ENCODE data around the gene OOSP1. TPM values are rescaled to one million over a fixed set of nuclear protein-coding genes. Genes with fewer than 3 reads are reported as not detected.
A peak's percentile ranks its signal among the peaks of the same experiment; 100 is the strongest.
"Not testable (repeated sequence)": the region's sequence is repeated elsewhere in the genome, so short reads cannot be mapped to it uniquely, and the experiment has no call there.

Gene OOSP1, protein sequence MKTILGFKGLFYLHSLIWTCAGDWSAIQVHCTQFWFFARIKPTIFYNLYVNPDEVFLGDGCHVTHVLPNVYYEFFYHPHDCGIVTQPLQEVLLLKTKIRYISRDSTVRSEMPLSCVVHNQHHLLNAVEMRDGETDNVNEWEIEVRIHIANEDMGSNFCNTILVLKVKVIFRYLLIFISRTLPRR
- total RNA-seq: not detected

DNA sequence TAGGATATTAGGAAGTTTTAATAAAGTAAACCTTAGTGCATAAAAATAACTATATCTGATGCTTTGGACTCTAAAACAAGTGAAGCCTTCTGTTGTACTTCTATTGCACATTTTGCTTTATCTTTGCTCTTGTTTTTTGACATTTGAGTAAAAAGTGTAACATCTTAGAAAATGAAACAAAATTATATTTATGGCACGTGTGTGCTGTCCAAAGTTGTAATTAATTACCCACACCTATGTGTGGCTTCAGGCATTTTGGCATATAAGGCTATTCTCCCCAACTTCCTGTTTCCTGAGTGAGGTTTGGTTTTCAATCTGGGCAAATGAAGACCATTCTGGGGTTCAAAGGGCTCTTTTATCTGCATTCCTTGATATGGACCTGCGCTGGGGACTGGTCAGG is at the start of gene OOSP1:
Gene OOSP1 (plus strand): TSS at position 301 of the 400 bp plus-strand sequence. CDS start 23 bp downstream, at position 324.
- Histone ChIP-seq H3K4me3 (no peak within 1 kb of the TSS), H3K27ac (no peak within 1 kb of the TSS), H3K4me1 (replicated peaks in 1 of 2) (no peaks in the 10 kb centered on the region)
- WGBS, 10 experiments: 11 to 83% (median 66%) methylated on average over 1 to 2 of the region's 2 CpGs; no CpG with 5 or more reads in 4 of the 10 experiments
- in situ Hi-C loops (cut with MboI; ENCODE audit: low pct_unique_long_range_greater_than_20kb in 2 of 9, low sequenced_read_pairs in 9 of 9, unreplicated experiment in 9 of 9): no loop called here
- no peak for ATAC-seq (replicated peaks in 6 of 8)

DNA sequence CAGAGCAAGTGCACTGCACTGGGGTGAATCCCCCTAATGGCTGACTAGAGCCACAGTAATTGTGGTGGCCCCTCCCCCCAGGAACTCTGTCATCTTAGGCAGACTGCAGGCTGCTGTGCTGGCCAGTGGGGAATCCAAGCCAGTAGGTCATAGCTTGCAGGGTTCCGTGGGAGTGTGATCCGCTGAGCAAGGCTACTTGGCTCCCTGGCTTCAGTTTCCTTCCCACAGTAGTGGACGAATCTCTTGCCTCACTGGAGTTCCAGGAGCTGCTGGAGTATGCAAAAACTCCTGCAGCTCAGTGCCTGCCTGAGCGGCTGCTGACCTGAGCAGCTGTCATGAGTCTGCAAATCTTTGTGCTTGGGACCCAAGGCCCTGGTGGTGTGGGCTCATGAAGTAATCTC is 46.5 kb upstream of the OOSP1 start:
- in situ Hi-C loops (cut with MboI; ENCODE audit: low pct_unique_long_range_greater_than_20kb in 2 of 9, low sequenced_read_pairs in 9 of 9, unreplicated experiment in 9 of 9): no loop called here
- Histone ChIP-seq H3K27ac (no peak overlapping the region), H3K4me3 (no peak overlapping the region), H3K4me1 (replicated peaks in 1 of 2) (no peaks in the 10 kb centered on the region)
- peak in 7 of 8 experiments; percentile 28 to 95 (median 67) for ATAC-seq (replicated peaks in 6 of 8)
- WGBS, 10 experiments: 0 to 64% (median 33%) methylated on average over 1 to 4 of the region's 4 CpGs; no CpG with 5 or more reads in 5 of the 10 experiments

DNA sequence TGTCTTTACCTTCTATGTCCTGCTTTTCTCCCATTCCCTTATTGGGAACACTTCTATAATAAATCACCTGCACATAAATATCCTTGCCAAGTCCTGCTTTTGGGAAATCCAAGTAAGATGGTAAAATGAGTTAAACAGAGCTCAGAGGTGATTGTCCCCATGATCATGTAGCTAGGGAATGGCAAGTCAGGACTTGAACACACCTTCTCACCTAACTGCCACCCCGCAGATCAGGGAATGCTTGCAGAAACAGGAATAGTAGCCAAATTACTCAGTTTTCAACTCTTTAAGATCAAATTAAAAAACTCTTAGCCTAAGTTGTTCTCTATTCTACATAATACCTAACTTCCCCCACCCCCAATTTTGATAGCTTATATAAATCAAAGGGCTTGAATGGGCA is 43.6 kb upstream of the OOSP1 start:
- H3K4me1 ChIP-seq (replicated peaks in 1 of 2): no peaks in the 10 kb centered on the region
- in situ Hi-C loops (cut with MboI; ENCODE audit: low pct_unique_long_range_greater_than_20kb in 2 of 9, low sequenced_read_pairs in 9 of 9, unreplicated experiment in 9 of 9): no loop called here
- H3K27ac ChIP-seq: no peak overlapping the region
- no peak for ATAC-seq (replicated peaks in 6 of 8)
- 0 to 100% (median 74%) methylated on average over 1 of the region's 1 CpG; no CpG with 5 or more reads in 2 of the 10 experiments for WGBS, 10 experiments
- no peak overlapping the region for H3K4me3 ChIP-seq

DNA sequence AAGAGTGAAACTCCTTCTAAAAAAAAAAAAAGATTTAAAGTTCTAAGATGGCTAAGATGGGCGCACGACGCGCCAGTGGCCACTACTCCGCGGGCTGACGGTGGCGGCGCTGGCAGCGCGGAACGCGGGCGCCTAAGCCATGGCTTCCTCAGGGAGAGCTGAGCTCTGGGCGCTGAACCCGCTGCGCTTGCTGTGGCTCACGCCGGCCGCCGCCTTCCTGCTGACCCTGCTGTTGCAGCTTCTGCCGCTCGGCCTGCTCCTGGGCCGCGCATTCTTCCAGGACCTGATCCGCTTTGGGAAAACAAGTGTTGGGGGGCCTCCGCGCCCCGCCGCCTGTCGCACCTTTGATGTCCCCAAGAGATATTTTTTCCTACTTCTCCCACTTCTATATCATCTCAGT is 40.2 kb upstream of the OOSP1 start:
- Histone ChIP-seq H3K4me3 (no peak overlapping the region), H3K4me1 (replicated peaks in 1 of 2) (no peaks in the 10 kb centered on the region), H3K27ac (no peak overlapping the region)
- WGBS, 10 experiments: 94 to 98% (median 97%) methylated on average over 4 to 22 of the region's 31 CpGs; no CpG with 5 or more reads in 5 of the 10 experiments
- no peak for ATAC-seq (replicated peaks in 6 of 8)
- in situ Hi-C loops (cut with MboI; ENCODE audit: low pct_unique_long_range_greater_than_20kb in 2 of 9, low sequenced_read_pairs in 9 of 9, unreplicated experiment in 9 of 9): no loop called here

DNA sequence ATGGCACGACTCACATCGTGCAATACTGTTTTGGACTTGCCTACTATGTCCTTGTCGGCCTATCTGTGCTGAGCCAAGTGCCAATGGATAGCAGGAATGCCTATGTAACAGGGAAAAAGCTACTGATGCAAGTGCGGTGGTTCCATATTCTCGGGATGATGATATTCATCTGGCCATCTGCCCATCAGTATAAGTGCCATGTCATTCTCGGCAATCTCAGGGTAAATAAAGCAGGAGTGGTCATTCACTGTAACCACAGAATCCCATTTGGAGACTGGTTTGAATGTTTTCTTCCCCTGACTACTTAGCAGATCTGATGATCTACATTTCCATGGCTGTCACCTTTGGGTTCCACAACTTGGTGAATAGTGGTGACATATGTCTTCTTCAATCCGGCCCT is 39.6 kb upstream of the OOSP1 start:
- H3K4me3 ChIP-seq: no peak overlapping the region
- peak in 3 of 8 experiments; percentile 10 to 27 (median 17) for ATAC-seq (replicated peaks in 6 of 8)
- in situ Hi-C loops (cut with MboI; ENCODE audit: low pct_unique_long_range_greater_than_20kb in 2 of 9, low sequenced_read_pairs in 9 of 9, unreplicated experiment in 9 of 9): no loop called here
- WGBS, 10 experiments: 0 to 100% (median 72%) methylated on average over 1 to 6 of the region's 7 CpGs; no CpG with 5 or more reads in 2 of the 10 experiments
- no peak overlapping the region for H3K27ac ChIP-seq
- H3K4me1 ChIP-seq (replicated peaks in 1 of 2): no peaks in the 10 kb centered on the region

DNA sequence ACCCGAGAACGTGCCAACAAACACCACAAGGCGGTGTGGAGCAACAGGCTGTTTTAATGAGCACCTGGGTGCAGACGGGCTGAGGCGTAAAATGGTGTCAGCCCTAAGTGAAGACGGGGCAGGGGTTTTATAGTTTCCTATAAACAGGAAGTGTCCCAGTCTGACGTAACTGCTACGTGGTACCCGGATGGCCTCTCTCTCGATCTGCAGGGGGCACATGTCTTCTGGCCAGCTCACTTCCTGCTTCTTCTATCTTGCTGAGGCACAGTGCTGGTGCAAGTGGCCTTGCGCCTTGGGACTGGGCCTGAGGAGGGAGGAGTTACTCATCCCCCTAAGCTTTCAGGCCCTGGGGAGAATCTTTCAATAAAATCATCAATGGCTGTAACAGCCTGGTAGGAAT is 38.7 kb upstream of the OOSP1 start:
- in situ Hi-C loops (cut with MboI; ENCODE audit: low pct_unique_long_range_greater_than_20kb in 2 of 9, low sequenced_read_pairs in 9 of 9, unreplicated experiment in 9 of 9): no loop called here
- H3K4me3 ChIP-seq: no peak overlapping the region
- no peak overlapping the region for H3K27ac ChIP-seq
- WGBS, 10 experiments: 78 to 100% (median 87%) methylated on average over 1 to 11 of the region's 11 CpGs; no CpG with 5 or more reads in 3 of the 10 experiments
- no peaks in the 10 kb centered on the region for H3K4me1 ChIP-seq (replicated peaks in 1 of 2)
- no peak for ATAC-seq (replicated peaks in 6 of 8)

DNA sequence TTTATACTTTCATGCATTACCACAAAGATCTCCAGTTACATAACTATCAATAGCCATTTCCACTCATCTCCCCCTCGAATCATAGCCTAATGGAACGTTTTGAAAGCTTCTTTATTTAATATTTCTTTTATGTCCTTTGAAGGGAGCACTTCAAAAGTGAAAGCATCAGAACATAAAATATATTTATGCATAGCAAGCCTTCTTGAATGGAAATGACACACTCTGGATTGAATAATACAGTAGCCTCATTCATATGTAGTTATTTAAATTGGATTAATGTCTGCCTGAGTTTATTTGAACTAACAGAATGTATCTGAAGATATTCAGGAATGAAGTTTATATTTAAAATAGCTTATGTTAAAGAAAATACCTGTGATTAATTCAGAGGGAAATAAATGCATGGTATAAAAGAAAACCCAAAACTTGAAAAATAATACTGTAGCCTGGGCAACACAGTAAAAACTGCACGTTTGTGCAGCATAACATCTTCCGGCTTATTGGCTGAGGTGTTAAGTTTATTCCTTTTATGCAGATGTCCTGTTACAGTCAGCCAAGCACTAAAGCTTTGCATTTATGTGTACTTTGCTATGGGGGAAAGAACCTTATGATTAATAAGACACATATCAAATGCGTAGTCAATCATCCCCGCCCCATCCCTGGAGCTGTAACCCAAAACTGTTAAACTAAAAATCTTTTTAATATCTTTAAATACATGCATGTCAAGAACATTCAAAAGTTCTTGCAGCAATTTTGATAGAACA is 37.7 kb upstream of the OOSP1 start:
- peak in 3 of 8 experiments; percentile 74 to 88 (median 76) for ATAC-seq (replicated peaks in 6 of 8)
- Histone ChIP-seq H3K27ac (no peak overlapping the region), H3K4me3 (no peak overlapping the region), H3K4me1 (replicated peaks in 1 of 2) (no peaks in the 10 kb centered on the region)
- in situ Hi-C loops (cut with MboI; ENCODE audit: low pct_unique_long_range_greater_than_20kb in 2 of 9, low sequenced_read_pairs in 9 of 9, unreplicated experiment in 9 of 9): loop anchor here in 1 of 9 experiments (25.0 kb wide), 1 partner anchor 88 kb away; the partner anchor contains the start of gene MRPL16
- WGBS, 10 experiments: 0 to 91% (median 71%) methylated on average over 2 to 6 of the region's 6 CpGs

DNA sequence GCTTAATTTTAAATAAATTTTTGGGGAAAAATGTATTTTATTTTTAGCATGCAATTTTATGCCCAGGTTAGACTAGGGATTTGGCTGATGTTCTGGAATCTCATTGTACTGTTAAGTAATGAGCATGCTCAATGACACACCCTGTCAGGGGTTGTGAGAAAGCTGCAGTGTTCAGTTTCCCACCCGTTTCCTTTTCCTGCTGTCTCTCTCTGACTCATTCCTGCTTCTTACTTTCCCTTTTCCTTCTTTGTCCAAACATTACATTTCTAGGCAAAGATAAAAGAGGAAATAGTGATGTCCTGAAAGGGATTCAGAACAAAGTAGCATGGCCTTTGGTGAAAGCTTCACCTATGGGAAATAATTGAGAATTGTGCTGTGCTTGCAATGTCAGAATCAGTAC is 36.9 kb upstream of the OOSP1 start:
- peak in 5 of 8 experiments; percentile 22 to 83 (median 60) for ATAC-seq (replicated peaks in 6 of 8)
- in situ Hi-C loops (cut with MboI; ENCODE audit: low pct_unique_long_range_greater_than_20kb in 2 of 9, low sequenced_read_pairs in 9 of 9, unreplicated experiment in 9 of 9): loop anchor here in 1 of 9 experiments (25.0 kb wide), 1 partner anchor 89 kb away; the partner anchor contains the start of gene MRPL16
- 0 to 55% (median 5%) methylated on average over 1 of the region's 1 CpG; no CpG with 5 or more reads in 2 of the 10 experiments for WGBS, 10 experiments
- Histone ChIP-seq H3K27ac (no peak overlapping the region), H3K4me1 (replicated peaks in 1 of 2) (no peaks in the 10 kb centered on the region), H3K4me3 (no peak overlapping the region)

DNA sequence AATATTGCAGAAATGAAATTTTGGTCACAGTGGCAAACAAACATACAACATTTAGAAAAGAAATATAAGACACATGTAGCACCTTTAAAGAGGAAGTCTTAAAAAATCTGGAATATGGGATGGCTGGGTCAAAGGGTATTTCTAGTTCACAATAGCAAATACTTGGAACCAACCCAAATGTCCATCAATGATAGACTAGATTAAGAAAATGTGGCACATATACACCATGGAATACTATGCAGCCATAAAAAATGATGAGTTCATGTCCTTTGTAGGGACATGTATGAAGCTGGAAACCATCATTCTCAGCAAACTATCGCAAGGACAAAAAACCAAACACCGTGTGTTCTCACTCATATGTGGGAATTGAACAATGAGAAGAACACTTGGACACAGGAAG is 34.7 kb upstream of the OOSP1 start:
- not testable (repeated sequence) for H3K4me3 ChIP-seq; H3K27ac ChIP-seq; ATAC-seq (replicated peaks in 6 of 8); H3K4me1 ChIP-seq (replicated peaks in 1 of 2)
- WGBS, 10 experiments: 0 to 27% methylated on average over 1 to 2 of the region's 2 CpGs; no CpG with 5 or more reads in 8 of the 10 experiments
- in situ Hi-C loops (cut with MboI; ENCODE audit: low pct_unique_long_range_greater_than_20kb in 2 of 9, low sequenced_read_pairs in 9 of 9, unreplicated experiment in 9 of 9): loop anchor here in 1 of 9 experiments (25.0 kb wide), 1 partner anchor 91 kb away; the partner anchor contains the start of gene MRPL16

DNA sequence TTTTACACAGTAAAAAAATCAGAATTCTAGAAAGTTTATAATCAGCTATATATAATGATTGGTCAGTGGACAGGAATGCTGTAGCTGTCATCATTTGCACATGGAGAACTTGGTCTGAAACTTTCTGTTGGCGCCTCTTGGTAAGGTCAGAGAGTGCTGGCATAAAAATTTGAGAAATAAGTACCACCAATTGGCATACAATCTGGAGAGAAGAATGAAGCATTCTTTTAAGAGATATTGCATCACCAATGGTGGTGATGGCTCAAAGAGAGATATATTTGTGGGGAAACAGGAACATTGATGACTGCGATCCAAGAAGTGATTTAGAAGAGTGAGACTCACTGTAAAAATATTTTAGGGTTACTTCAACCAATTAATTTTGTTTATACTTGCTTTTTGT is 19.8 kb upstream of the OOSP1 start:
- in situ Hi-C loops (cut with MboI; ENCODE audit: low pct_unique_long_range_greater_than_20kb in 2 of 9, low sequenced_read_pairs in 9 of 9, unreplicated experiment in 9 of 9): loop anchor here in 2 of 9 experiments (5.0 to 25.0 kb wide), 2 partner anchors 96 to 106 kb away; partner anchors contain the start of gene MRPL16 (in 1 of the 2)
- 23 to 100% (median 88%) methylated on average over 1 to 2 of the region's 2 CpGs; no CpG with 5 or more reads in 3 of the 10 experiments for WGBS, 10 experiments
- ATAC-seq (replicated peaks in 6 of 8): peak in 1 of 8 experiments; percentile 50
- Histone ChIP-seq H3K4me3 (no peak overlapping the region), H3K4me1 (replicated peaks in 1 of 2) (no peaks in the 10 kb centered on the region), H3K27ac (no peak overlapping the region)

DNA sequence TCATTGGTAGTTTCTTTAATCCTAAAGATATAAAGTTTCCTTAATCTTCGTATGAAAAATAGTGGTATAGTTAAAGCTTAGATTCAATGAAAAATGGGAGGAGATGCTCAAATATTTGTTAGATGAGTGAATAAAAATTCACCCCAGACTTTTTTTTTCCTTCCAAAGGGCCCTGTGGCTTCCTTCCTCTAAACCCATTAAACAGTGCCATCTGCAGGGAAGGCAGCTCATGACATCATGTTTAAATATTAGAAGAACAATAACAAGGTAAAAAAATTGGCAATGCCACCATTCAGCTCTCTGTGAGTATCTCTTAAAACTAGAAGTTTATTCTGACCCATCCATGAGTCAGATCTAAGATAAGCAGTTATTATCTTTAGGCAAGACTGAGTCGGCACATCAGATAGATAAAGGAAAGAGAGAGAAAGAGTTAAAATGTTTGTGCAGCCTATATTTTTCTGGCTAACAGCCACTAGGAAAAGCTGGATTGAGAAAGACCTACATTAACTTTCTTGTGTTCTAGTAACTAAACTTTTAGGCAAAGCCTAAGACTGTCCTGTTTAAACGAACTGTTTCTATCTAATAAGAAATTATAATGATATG is 19.1 kb upstream of the OOSP1 start:
- peak in 3 of 8 experiments; percentile 48 to 68 (median 58) for ATAC-seq (replicated peaks in 6 of 8)
- Histone ChIP-seq H3K4me1 (replicated peaks in 1 of 2) (no peaks in the 10 kb centered on the region), H3K4me3 (no peak overlapping the region), H3K27ac (no peak overlapping the region)
- 4 to 76% (median 42%) methylated on average over 2 to 3 of the region's 3 CpGs for WGBS, 10 experiments
- in situ Hi-C loops (cut with MboI; ENCODE audit: low pct_unique_long_range_greater_than_20kb in 2 of 9, low sequenced_read_pairs in 9 of 9, unreplicated experiment in 9 of 9): loop anchor here in 2 of 9 experiments (5.0 to 25.0 kb wide), 2 partner anchors 97 to 107 kb away; partner anchors contain the start of gene MRPL16 (in 1 of the 2)

DNA sequence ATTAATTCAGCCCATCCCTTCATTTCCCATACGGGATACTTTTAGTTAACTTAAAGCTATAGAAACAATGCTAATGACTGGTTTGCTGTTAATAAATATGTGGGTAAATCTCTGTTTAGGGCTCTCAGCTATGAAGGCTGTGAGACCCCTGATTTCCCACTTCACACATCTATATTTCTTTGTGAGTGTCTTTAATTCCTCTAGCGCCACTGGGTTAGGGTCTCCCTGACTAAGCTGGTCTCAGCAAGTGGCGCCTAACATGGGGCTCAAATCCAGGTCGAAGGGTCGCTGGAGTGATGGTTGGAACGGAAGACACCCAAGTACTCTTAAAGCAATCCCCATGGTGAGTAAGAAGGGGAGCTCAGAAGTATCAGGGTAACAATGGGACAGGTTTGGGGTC is 14.4 kb upstream of the OOSP1 start:
- no peaks in the 10 kb centered on the region for H3K4me1 ChIP-seq (replicated peaks in 1 of 2)
- ATAC-seq (replicated peaks in 6 of 8): no peak
- H3K4me3 ChIP-seq: no peak overlapping the region
- no peak overlapping the region for H3K27ac ChIP-seq
- in situ Hi-C loops (cut with MboI; ENCODE audit: low pct_unique_long_range_greater_than_20kb in 2 of 9, low sequenced_read_pairs in 9 of 9, unreplicated experiment in 9 of 9): loop anchor here in 1 of 9 experiments (25.0 kb wide), 1 partner anchor 112 kb away; the partner anchor contains the start of gene MRPL16
- 20 to 100% (median 96%) methylated on average over 1 to 4 of the region's 6 CpGs; no CpG with 5 or more reads in 4 of the 10 experiments for WGBS, 10 experiments

DNA sequence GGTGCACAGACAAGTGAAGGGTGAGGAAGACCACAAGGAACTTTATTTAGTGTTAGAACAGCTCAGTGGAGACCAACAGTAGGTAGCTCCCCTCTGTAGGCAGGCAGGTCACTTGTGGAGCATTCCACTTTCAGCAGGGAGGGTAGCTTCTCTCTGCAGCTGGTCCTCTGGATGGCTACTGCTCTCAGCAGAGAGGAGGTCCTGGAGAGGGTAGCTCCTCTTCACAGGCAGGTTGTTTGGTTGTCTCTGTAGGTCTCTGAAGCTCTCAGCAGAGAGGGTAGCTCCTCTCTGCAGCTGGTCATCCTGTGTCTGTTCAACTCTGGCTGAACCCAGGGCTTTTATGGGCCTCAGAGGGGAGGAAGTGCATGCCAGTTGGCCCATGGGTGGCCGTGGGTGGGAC is 6.5 kb upstream of the OOSP1 start:
- Histone ChIP-seq H3K4me3 (no peak overlapping the region), H3K4me1 (replicated peaks in 1 of 2) (no peaks in the 10 kb centered on the region), H3K27ac (no peak overlapping the region)
- WGBS, 10 experiments: 67 to 88% methylated on average over 1 of the region's 1 CpG; no CpG with 5 or more reads in 8 of the 10 experiments
- no peak for ATAC-seq (replicated peaks in 6 of 8)
- in situ Hi-C loops (cut with MboI; ENCODE audit: low pct_unique_long_range_greater_than_20kb in 2 of 9, low sequenced_read_pairs in 9 of 9, unreplicated experiment in 9 of 9): no loop called here
